ENCODE results near the gene BMPER.

BMPER gene

GRCh38 chr7:34026481-34027190, 121.3 kb downstream of the BMPER start:
- DNase-seq (ENCODE audit: low spot score): no peak

GRCh38 chr7:34031156-34031555, 125.8 kb downstream of the BMPER start:
- no peak for DNase-seq (ENCODE audit: low spot score)

- no peak for DNase-seq (ENCODE audit: low spot score)
Measured at GRCh38 chr7:34034728-34035127, 129.4 kb downstream of the BMPER start.

GRCh38 chr7:34036051-34036920, 130.9 kb downstream of the BMPER start:
- DNase-seq (ENCODE audit: low spot score): no peak

GRCh38 chr7:34036972-34037792, 131.8 kb downstream of the BMPER start:
- DNase-seq (ENCODE audit: low spot score): no peak

- no peak for DNase-seq (ENCODE audit: low spot score)
Measured at GRCh38 chr7:34038816-34039470, 133.6 kb downstream of the BMPER start.

- no peak for DNase-seq (ENCODE audit: low spot score)
Measured at GRCh38 chr7:34041707-34042106, 136.4 kb downstream of the BMPER start.

- no peak for DNase-seq (ENCODE audit: low spot score)
Measured at GRCh38 chr7:34042406-34042805, 137.1 kb downstream of the BMPER start.

GRCh38 chr7:34043461-34044305, 138.3 kb downstream of the BMPER start:
- DNase-seq (ENCODE audit: low spot score): no peak

- DNase-seq (ENCODE audit: low spot score): no peak
Measured at GRCh38 chr7:34044306-34044643, 138.9 kb downstream of the BMPER start.

GRCh38 chr7:34044734-34045353, 139.5 kb downstream of the BMPER start:
- no peak for DNase-seq (ENCODE audit: low spot score)

- no peak for DNase-seq (ENCODE audit: low spot score)
Measured at GRCh38 chr7:34048445-34048844, 143.1 kb downstream of the BMPER start.

GRCh38 chr7:34054075-34054474, 148.7 kb downstream of the BMPER start:
- no peak for DNase-seq (ENCODE audit: low spot score)

GRCh38 chr7:34057136-34057535, 151.8 kb downstream of the BMPER start:
- no peak for DNase-seq (ENCODE audit: low spot score)

- no peak for DNase-seq (ENCODE audit: low spot score)
Measured at GRCh38 chr7:34057956-34058355, 152.6 kb downstream of the BMPER start.

GRCh38 chr7:34058801-34059135, 153.4 kb downstream of the BMPER start:
- DNase-seq (ENCODE audit: low spot score): no peak

- no peak for DNase-seq (ENCODE audit: low spot score)
Measured at GRCh38 chr7:34059136-34059828, 153.9 kb downstream of the BMPER start.

GRCh38 chr7:34060196-34060947, 155.0 kb downstream of the BMPER start:
- DNase-seq (ENCODE audit: low spot score): no peak

GRCh38 chr7:34061149-34061548, 155.8 kb downstream of the BMPER start:
- no peak for DNase-seq (ENCODE audit: low spot score)

Data from CD4-positive, alpha-beta T cell treated with Interleukin-6 at 100 ng/mL for 8 hours (primary cell).